ENCODE measurements around the gene YARS1. TPM values are rescaled to one million over a fixed set of nuclear protein-coding genes. Genes with fewer than 3 reads are reported as not detected.
A peak's percentile ranks its signal among the peaks of the same experiment; 100 is the strongest.

The YARS1 gene
- total and polyA plus RNA-seq, 4 donors: 31.6 to 94.0 (median 52.6) TPM

DNA sequence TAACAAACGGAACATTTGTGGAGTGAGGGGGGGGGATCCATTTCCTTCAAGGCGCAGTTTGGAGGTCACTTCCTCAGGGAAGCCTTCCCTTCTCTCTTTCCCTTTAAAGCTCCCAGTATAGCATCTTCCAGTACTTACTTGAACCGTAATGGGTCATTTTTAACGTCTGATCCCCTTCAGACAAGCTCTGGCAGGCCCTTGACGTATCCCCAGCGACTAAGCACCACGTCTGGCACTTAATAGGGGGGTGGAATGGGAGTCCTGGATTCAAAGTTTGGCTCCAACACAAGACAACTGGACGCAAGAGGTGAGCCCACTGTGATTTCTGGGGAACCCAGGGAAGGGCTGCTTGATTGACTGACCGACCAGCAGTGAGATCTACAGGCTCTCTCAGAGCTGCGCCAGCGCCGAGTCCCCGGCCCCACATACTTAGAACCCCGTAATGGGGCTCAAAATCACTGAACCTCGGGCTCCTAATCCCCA lies 441 bp downstream of the YARS1 start:
- Histone ChIP-seq H3K9ac (ENCODE audit: low read depth in 1 of 2, low read length in 2 of 2) (peak overlapping the region; percentile 69 to 89), H3K36me3 (ENCODE audit: control insufficient read depth in 4 of 4, insufficient read depth in 3 of 4, low read depth in 1 of 4, low read length in 3 of 4) (no peaks in the 10 kb centered on the region), H3K27ac (ENCODE audit: low read depth in 1 of 2, low read length in 2 of 2) (peak overlapping the region; percentile 85 to 97), H3K4me3 (ENCODE audit: low read depth in 1 of 3, low read length in 3 of 3) (peak overlapping the region; percentile 79 to 84 (median 82)), H3K9me3 (ENCODE audit: control insufficient read depth in 4 of 4, low read length in 3 of 4) (no peaks in the 10 kb centered on the region), H3K4me1 (ENCODE audit: control insufficient read depth in 4 of 4, insufficient read depth in 4 of 4, low read length in 3 of 4) (peaks cover 0 to 29% (median 17%) of the 10 kb centered on the region in 4 donors), H3K27me3 (ENCODE audit: control insufficient read depth in 4 of 4, insufficient read depth in 4 of 4, low read length in 3 of 4) (no peaks in the 10 kb centered on the region)
- TF ChIP-seq HNF4G (IDR thresholded peaks at IDR 0.05): no peak
- no peak for TF ChIP-seq HNF4A (conservative IDR thresholded peaks at IDR 0.05)
- no peak for TF ChIP-seq RXRA (IDR thresholded peaks at IDR 0.05)
- no peak for TF ChIP-seq RAD21 (IDR thresholded peaks at IDR 0.05)
- TF ChIP-seq, protein P1, sequence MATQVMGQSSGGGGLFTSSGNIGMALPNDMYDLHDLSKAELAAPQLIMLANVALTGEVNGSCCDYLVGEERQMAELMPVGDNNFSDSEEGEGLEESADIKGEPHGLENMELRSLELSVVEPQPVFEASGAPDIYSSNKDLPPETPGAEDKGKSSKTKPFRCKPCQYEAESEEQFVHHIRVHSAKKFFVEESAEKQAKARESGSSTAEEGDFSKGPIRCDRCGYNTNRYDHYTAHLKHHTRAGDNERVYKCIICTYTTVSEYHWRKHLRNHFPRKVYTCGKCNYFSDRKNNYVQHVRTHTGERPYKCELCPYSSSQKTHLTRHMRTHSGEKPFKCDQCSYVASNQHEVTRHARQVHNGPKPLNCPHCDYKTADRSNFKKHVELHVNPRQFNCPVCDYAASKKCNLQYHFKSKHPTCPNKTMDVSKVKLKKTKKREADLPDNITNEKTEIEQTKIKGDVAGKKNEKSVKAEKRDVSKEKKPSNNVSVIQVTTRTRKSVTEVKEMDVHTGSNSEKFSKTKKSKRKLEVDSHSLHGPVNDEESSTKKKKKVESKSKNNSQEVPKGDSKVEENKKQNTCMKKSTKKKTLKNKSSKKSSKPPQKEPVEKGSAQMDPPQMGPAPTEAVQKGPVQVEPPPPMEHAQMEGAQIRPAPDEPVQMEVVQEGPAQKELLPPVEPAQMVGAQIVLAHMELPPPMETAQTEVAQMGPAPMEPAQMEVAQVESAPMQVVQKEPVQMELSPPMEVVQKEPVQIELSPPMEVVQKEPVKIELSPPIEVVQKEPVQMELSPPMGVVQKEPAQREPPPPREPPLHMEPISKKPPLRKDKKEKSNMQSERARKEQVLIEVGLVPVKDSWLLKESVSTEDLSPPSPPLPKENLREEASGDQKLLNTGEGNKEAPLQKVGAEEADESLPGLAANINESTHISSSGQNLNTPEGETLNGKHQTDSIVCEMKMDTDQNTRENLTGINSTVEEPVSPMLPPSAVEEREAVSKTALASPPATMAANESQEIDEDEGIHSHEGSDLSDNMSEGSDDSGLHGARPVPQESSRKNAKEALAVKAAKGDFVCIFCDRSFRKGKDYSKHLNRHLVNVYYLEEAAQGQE (IDR thresholded peaks at IDR 0.05): no peak
- TF ChIP-seq YY1 (IDR thresholded peaks at IDR 0.05): no peak
- no peak for TF ChIP-seq NR2F2 (IDR thresholded peaks at IDR 0.05)
- TF ChIP-seq, protein P2, sequence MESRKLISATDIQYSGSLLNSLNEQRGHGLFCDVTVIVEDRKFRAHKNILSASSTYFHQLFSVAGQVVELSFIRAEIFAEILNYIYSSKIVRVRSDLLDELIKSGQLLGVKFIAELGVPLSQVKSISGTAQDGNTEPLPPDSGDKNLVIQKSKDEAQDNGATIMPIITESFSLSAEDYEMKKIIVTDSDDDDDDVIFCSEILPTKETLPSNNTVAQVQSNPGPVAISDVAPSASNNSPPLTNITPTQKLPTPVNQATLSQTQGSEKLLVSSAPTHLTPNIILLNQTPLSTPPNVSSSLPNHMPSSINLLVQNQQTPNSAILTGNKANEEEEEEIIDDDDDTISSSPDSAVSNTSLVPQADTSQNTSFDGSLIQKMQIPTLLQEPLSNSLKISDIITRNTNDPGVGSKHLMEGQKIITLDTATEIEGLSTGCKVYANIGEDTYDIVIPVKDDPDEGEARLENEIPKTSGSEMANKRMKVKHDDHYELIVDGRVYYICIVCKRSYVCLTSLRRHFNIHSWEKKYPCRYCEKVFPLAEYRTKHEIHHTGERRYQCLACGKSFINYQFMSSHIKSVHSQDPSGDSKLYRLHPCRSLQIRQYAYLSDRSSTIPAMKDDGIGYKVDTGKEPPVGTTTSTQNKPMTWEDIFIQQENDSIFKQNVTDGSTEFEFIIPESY (IDR thresholded peaks at IDR 0.05): no peak
- no peak for TF ChIP-seq JUND (IDR thresholded peaks at IDR 0.05)
- TF ChIP-seq, protein P3, sequence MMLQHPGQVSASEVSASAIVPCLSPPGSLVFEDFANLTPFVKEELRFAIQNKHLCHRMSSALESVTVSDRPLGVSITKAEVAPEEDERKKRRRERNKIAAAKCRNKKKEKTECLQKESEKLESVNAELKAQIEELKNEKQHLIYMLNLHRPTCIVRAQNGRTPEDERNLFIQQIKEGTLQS (IDR thresholded peaks at IDR 0.05): no peak
- TF ChIP-seq, protein P4, sequence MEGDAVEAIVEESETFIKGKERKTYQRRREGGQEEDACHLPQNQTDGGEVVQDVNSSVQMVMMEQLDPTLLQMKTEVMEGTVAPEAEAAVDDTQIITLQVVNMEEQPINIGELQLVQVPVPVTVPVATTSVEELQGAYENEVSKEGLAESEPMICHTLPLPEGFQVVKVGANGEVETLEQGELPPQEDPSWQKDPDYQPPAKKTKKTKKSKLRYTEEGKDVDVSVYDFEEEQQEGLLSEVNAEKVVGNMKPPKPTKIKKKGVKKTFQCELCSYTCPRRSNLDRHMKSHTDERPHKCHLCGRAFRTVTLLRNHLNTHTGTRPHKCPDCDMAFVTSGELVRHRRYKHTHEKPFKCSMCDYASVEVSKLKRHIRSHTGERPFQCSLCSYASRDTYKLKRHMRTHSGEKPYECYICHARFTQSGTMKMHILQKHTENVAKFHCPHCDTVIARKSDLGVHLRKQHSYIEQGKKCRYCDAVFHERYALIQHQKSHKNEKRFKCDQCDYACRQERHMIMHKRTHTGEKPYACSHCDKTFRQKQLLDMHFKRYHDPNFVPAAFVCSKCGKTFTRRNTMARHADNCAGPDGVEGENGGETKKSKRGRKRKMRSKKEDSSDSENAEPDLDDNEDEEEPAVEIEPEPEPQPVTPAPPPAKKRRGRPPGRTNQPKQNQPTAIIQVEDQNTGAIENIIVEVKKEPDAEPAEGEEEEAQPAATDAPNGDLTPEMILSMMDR (IDR thresholded peaks at IDR 0.05; ENCODE audit: low read depth, low read length, missing input control): no peak
- TF ChIP-seq EGR1 (IDR thresholded peaks at IDR 0.05; ENCODE audit: low read depth in 2 of 2): no peak
- TF ChIP-seq GABPA (IDR thresholded peaks at IDR 0.05 in 1 of 2, conservative IDR thresholded peaks at IDR 0.05 in 1 of 2): no peak
- TF ChIP-seq SP1 (IDR thresholded peaks at IDR 0.05): no peak
- no peak for TF ChIP-seq TAF1 (conservative IDR thresholded peaks at IDR 0.05)
- TF ChIP-seq FOXA1 (IDR thresholded peaks at IDR 0.05): no peak
- TF ChIP-seq FOXA2 (IDR thresholded peaks at IDR 0.05): no peak
- TF ChIP-seq, protein P5, sequence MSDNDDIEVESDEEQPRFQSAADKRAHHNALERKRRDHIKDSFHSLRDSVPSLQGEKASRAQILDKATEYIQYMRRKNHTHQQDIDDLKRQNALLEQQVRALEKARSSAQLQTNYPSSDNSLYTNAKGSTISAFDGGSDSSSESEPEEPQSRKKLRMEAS (IDR thresholded peaks at IDR 0.05): no peak
- WGBS: under 1% methylated on average over 15 of the region's 15 CpGs
- no peak for DNase-seq (ENCODE audit: low spot score)

Measured in liver (tissue), 9 donors.